NT2/D1 (cell line): ENCODE results near the gene SLC27A1.

Experiments used
- SUZ12 ChIP-seq: IDR thresholded peaks from 2 replicates; pipeline ENCODE4 v1.6.1; 2011; ENCODE audit not compliant: insufficient read length, insufficient read depth; ENCODE audit errors: extremely low read depth
- ZNF274 ChIP-seq: IDR thresholded peaks from 2 replicates; pipeline ENCODE4 v1.6.1; 2011; ENCODE audit warnings: mild to moderate bottlenecking, low read depth, low read length

DNA sequence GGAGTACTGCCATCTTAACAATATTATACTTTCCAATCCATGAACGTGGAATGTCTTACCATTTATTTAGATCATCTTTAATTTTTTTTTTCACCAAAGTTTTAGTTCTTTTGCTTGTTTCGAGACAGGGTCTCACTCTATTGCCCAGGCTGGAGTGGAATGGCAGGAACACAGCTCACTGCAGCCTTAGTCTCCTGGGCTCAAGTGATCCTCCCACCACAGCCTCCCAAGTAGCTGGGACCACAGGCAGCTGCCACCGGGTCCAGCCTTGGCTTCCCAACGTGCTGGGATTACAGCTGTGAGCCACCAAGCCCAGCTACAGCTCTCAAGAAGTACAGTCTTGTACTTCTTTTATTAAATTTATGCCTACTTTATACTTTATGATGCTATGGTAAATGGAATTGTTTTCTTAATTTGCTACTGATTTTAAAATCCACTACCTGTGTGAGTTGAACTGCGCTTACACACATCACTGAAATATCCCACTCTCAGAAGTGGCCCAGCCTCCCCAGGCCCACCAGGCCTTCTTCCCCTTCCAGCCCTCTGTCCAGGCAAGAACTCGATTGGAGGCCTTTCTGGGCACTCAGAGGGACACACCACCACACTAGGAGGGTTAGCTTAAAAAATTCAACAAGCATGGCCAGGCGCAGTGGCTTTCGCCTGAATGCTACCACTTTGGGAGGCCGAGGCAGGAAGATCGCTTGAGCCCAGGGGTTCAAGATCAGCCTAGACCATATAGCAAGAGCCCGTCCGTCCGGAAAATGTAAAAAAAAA lies 40.1 kb downstream of the SLC27A1 start:
- no peak for TF ChIP-seq ZNF274
- no peak for TF ChIP-seq SUZ12
